Endothelial cell of umbilical vein (primary cell): ENCODE data around the gene PCED1B.

Experiments used
- CTCF ChIP-seq, 2 donors: IDR thresholded peaks; 1 replicate in 1 of 2; 2 replicates in 1 of 2; pipeline ENCODE4 v1.5.1; 2011; ENCODE audit warnings: low read length in 2 of 2, mild to moderate bottlenecking in 2 of 2, moderate library complexity in 2 of 2, control low read depth in 1 of 2, inconsistent platforms in 1 of 2, low read depth in 1 of 2; ENCODE audit not compliant: insufficient read depth in 1 of 2; ENCODE audit errors: extremely low read depth in 1 of 2
- EZH2 ChIP-seq: IDR thresholded peaks from 2 replicates; pipeline ENCODE4 v1.6.1; 2012; ENCODE audit warnings: borderline replicate concordance, low read depth, mild to moderate bottlenecking, moderate library complexity, low read length, inconsistent platforms; ENCODE audit not compliant: severe bottlenecking
- FOS ChIP-seq: IDR thresholded peaks from 2 replicates; pipeline ENCODE4 v1.6.1; 2011; ENCODE audit warnings: mild to moderate bottlenecking, low read length, moderate library complexity, borderline replicate concordance; ENCODE audit not compliant: insufficient read depth
- JUN ChIP-seq: IDR thresholded peaks from 2 replicates; pipeline ENCODE4 v1.6.1; 2011; ENCODE audit warnings: borderline replicate concordance, low read depth; ENCODE audit not compliant: insufficient read length, insufficient read depth
- MYC ChIP-seq: IDR thresholded peaks from one replicate; pipeline ENCODE4 v1.6.1; 2011; ENCODE audit warnings: mild to moderate bottlenecking, low read depth, low read length
- POLR2A ChIP-seq: IDR thresholded peaks from 2 replicates; pipeline ENCODE4 v1.6.1; 2012; ENCODE audit warnings: low read depth, mild to moderate bottlenecking, control low read depth, low read length
- POLR2AphosphoS5 ChIP-seq: IDR thresholded peaks from 2 replicates; pipeline ENCODE4 v1.6.1; 2012; ENCODE audit warnings: low read depth, mild to moderate bottlenecking, control low read depth, low read length, moderate library complexity; ENCODE audit not compliant: insufficient read depth

GRCh38 chr12:47149146-47149545, 69.7 kb downstream of the PCED1B start:
- TF ChIP-seq CTCF (IDR thresholded peaks at IDR 0.05; ENCODE audit: extremely low read depth in 1 of 2, insufficient read depth in 1 of 2, low read depth in 1 of 2, low read length in 2 of 2): no peak
- TF ChIP-seq EZH2: no peak
- TF ChIP-seq MYC: no peak
- TF ChIP-seq FOS: no peak
- TF ChIP-seq POLR2AphosphoS5: no peak
- TF ChIP-seq JUN: no peak
- no peak for TF ChIP-seq POLR2A
